Skeletal muscle tissue (tissue), 4 donors: ENCODE data around the gene TNS3. TPM values are rescaled to one million over a fixed set of nuclear protein-coding genes. Genes with fewer than 3 reads are reported as not detected.

ENCODE experiments used
- H3K27ac ChIP-seq: one replicate; pipeline ENCODE4 v1.7.0; 2013; ENCODE audit warnings: mild to moderate bottlenecking, low read depth, low read length, inconsistent platforms
- H3K27me3 ChIP-seq, 3 donors: one replicate each; pipeline ENCODE4 v1.7.0; 2013; ENCODE audit warnings: low read length in 3 of 3; ENCODE audit not compliant: control insufficient read depth in 3 of 3, insufficient read depth in 3 of 3
- H3K36me3 ChIP-seq, 3 donors: one replicate each; pipeline ENCODE4 v1.7.0; 2013; ENCODE audit warnings: low read length in 3 of 3; ENCODE audit not compliant: control insufficient read depth in 3 of 3, insufficient read depth in 3 of 3
- H3K4me1 ChIP-seq, 3 donors: one replicate each; pipeline ENCODE4 v1.7.0; 2013; ENCODE audit warnings: low read length in 3 of 3, mild to moderate bottlenecking in 3 of 3; ENCODE audit not compliant: control insufficient read depth in 3 of 3, insufficient read depth in 3 of 3
- H3K4me3 ChIP-seq, 3 donors: one replicate each; pipeline ENCODE4 v1.7.0; 2013; ENCODE audit warnings: low read length in 3 of 3
- H3K9ac ChIP-seq, 3 donors: one replicate each; pipeline ENCODE4 v1.7.0; 2013; ENCODE audit warnings: low read length in 3 of 3, mild to moderate bottlenecking in 3 of 3, moderate library complexity in 2 of 3, low read depth in 1 of 3
- H3K9me3 ChIP-seq, 3 donors: one replicate each; pipeline ENCODE4 v1.7.0; 2013; ENCODE audit warnings: low read length in 3 of 3; ENCODE audit not compliant: control insufficient read depth in 3 of 3
- total RNA-seq: library from RNA; depleted of rRNA; stranded (reverse); fragments of >200 nt; gene quantifications from one replicate; pipeline ENCODE4 v1.2.3, GENCODE V29; 2014
- donor health status: Osteomylitis.

TNS3 gene
- total RNA-seq, 1 donor from 2014 or later, result 33.4 TPM

GRCh38 chr7:47510786-47511185 is 71.1 kb downstream of the TNS3 start:
- H3K27me3 ChIP-seq, result no peaks in the 10 kb centered on the region
- no peak overlapping the region for H3K9ac ChIP-seq
- no peaks in the 10 kb centered on the region for H3K36me3 ChIP-seq
- H3K9me3 ChIP-seq, result no peaks in the 10 kb centered on the region
- no peak overlapping the region for H3K4me3 ChIP-seq
- no peak overlapping the region for H3K27ac ChIP-seq
- H3K4me1 ChIP-seq, result peaks cover 18 to 36% (median 34%) of the 10 kb centered on the region in 3 donors

DNA sequence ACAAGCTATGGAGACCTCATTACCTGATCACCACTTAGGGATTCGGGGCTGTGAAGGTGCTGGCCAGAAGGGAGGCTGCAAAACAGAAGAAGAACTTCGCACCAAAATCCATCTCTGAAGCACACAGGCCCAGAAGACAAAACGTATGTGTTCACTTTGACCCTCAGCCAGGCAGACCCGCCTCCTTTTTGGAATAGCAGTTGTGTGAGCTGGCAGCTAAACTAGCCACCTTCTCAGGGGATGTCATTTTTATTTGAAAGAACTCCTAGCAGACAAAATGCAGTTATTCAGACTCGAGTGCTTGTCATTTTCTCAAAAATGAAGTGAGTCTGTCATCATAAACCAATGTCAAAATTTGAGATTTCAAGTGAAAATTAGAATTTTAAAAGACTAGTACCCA is 71.7 kb downstream of the TNS3 start:
- H3K27ac ChIP-seq, result no peak overlapping the region
- H3K9me3 ChIP-seq, result no peaks in the 10 kb centered on the region
- H3K36me3 ChIP-seq, result no peaks in the 10 kb centered on the region
- peaks cover 18 to 40% (median 34%) of the 10 kb centered on the region in 3 donors for H3K4me1 ChIP-seq
- H3K9ac ChIP-seq, result no peak overlapping the region
- H3K27me3 ChIP-seq, result no peaks in the 10 kb centered on the region
- H3K4me3 ChIP-seq, result no peak overlapping the region

- Histone ChIP-seq H3K4me1 (peaks cover 20 to 40% (median 34%) of the 10 kb centered on the region in 3 donors), H3K9ac (no peak overlapping the region), H3K9me3 (no peaks in the 10 kb centered on the region), H3K27me3 (no peaks in the 10 kb centered on the region), H3K27ac (no peak overlapping the region), H3K36me3 (no peaks in the 10 kb centered on the region), H3K4me3 (no peak overlapping the region)
Measured at GRCh38 chr7:47509571-47509970, 72.3 kb downstream of the TNS3 start.

GRCh38 chr7:47508389-47509380 is 73.2 kb downstream of the TNS3 start:
- Histone ChIP-seq H3K4me1 (peaks cover 20 to 41% (median 27%) of the 10 kb centered on the region in 3 donors), H3K4me3 (no peak overlapping the region), H3K36me3 (no peaks in the 10 kb centered on the region), H3K9me3 (no peaks in the 10 kb centered on the region), H3K9ac (no peak overlapping the region), H3K27me3 (no peaks in the 10 kb centered on the region), H3K27ac (no peak overlapping the region)

- peaks cover 18 to 49% (median 25%) of the 10 kb centered on the region in 3 donors for H3K4me1 ChIP-seq
Measured at GRCh38 chr7:47507522-47507921, 74.4 kb downstream of the TNS3 start.

DNA sequence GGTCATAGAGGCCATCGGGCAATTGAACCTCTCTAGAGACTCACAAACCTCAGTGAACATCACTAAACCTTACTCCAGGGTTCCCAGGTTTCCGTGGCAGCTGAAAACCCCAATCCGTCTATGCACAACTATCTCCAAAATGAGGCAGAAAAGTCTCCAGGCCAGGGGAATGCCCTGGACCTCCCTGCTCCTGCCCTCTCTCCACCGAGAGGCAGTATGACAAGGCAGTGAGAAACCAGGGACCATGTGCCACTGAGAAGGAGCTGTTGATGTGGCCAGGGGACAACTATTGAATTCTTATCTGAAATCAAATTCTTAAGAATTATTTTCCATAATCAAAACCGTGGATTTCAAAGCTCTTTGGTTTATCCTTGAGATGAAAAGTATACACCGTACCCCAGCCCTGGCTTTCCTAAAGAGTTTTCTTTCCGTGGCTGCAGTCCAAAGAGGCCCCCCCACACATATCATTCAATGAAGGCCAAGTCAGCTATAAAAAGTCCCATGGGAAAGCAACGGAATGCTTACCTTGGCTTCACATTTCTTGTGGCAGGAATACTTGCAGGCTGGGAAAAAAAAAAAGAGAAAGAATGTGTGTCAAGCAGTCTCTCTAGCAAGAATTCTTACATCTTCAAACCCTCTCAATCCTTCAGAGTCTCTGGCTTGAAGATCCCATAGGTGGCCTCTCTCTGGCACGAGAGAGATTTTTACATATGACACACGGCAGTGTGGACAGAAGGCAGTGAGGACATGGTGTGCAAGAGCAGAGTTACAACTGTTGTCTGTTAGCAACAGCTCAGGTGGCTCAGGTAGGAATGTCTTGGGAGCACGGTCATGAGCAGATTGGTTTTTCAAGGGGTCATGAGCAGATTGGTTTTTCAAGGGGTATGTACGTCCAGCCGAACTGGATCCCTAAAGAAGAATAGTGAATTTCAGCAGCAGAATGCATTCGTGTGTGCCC is 75.2 kb downstream of the TNS3 start:
- Histone ChIP-seq H3K9ac (peak overlapping the region in 1 of 3 donors; percentile 45), H3K4me1 (peaks cover 21 to 49% (median 24%) of the 10 kb centered on the region in 3 donors), H3K27ac (no peak overlapping the region), H3K36me3 (no peaks in the 10 kb centered on the region), H3K4me3 (no peak overlapping the region), H3K9me3 (no peaks in the 10 kb centered on the region), H3K27me3 (no peaks in the 10 kb centered on the region)

More at GRCh38 chr7:47507522-47507921, 74.4 kb downstream of the TNS3 start:
- Histone ChIP-seq H3K27ac (no peak overlapping the region), H3K9ac (peak overlapping the region in 1 of 3 donors; percentile 63), H3K4me3 (no peak overlapping the region), H3K9me3 (no peaks in the 10 kb centered on the region), H3K27me3 (no peaks in the 10 kb centered on the region), H3K36me3 (no peaks in the 10 kb centered on the region)

GRCh38 chr7:47505312-47506007 is 76.5 kb downstream of the TNS3 start:
- H3K9me3 ChIP-seq, result no peaks in the 10 kb centered on the region
- H3K27ac ChIP-seq, result no peak overlapping the region
- no peaks in the 10 kb centered on the region for H3K27me3 ChIP-seq
- no peaks in the 10 kb centered on the region for H3K36me3 ChIP-seq
- no peak overlapping the region for H3K9ac ChIP-seq
- H3K4me3 ChIP-seq, result no peak overlapping the region
- peaks cover 23 to 55% (median 28%) of the 10 kb centered on the region in 3 donors for H3K4me1 ChIP-seq

GRCh38 chr7:47504551-47505311 is 77.2 kb downstream of the TNS3 start:
- H3K9ac ChIP-seq, result no peak overlapping the region

GRCh38 chr7:47503281-47503680 is 78.6 kb downstream of the TNS3 start:
- Histone ChIP-seq H3K9ac (no peak overlapping the region), H3K27ac (peak overlapping the region; percentile 23), H3K27me3 (no peaks in the 10 kb centered on the region), H3K36me3 (no peaks in the 10 kb centered on the region), H3K9me3 (no peaks in the 10 kb centered on the region), H3K4me3 (no peak overlapping the region), H3K4me1 (peaks cover 25 to 55% (median 29%) of the 10 kb centered on the region in 3 donors)

More at GRCh38 chr7:47504551-47505311, 77.2 kb downstream of the TNS3 start:
- Histone ChIP-seq H3K4me3 (no peak overlapping the region), H3K27ac (peak overlapping the region; percentile 7), H3K27me3 (no peaks in the 10 kb centered on the region), H3K4me1 (peaks cover 25 to 55% (median 28%) of the 10 kb centered on the region in 3 donors), H3K36me3 (no peaks in the 10 kb centered on the region), H3K9me3 (no peaks in the 10 kb centered on the region)
